ENCODE results near the gene TMEM203. TPM values are rescaled to one million over a fixed set of nuclear protein-coding genes. Genes with fewer than 3 reads are reported as not detected.

TMEM203 gene
- total RNA-seq, 1 experiment from 2014 or later, result 43.5 TPM

Small RNA genes lying within 50 kb of the gene (small RNA-seq; reads per million reads assigned to genes)
- not detected for gene MIR3621

Other genes starting within 250 kb of the TMEM203 start
- 1.4 TPM in 1 of 2 replicates, not detected in the other for gene PTGDS, start 228.1 kb downstream of the TMEM203 start, total RNA-seq (2014; rRNA removed; shearing (Covaris generic))
- gene LCNL1, start 222.7 kb downstream of the TMEM203 start, total RNA-seq (2014; rRNA removed; shearing (Covaris generic)), result not detected in 2 replicates
- 93.9 and 103 TPM in 2 replicates for gene PAXX, start 213.2 kb downstream of the TMEM203 start, total RNA-seq (2014; rRNA removed; shearing (Covaris generic))
- gene CLIC3, start 209.1 kb downstream of the TMEM203 start, total RNA-seq (2014; rRNA removed; shearing (Covaris generic)), result 0.19 TPM in 1 of 2 replicates, not detected in the other
- gene ABCA2, start 177.4 kb downstream of the TMEM203 start, total RNA-seq (2014; rRNA removed; shearing (Covaris generic)), result 14.3 and 21.6 TPM in 2 replicates
- not detected in 2 replicates for gene FUT7, start 173.6 kb downstream of the TMEM203 start, total RNA-seq (2014; rRNA removed; shearing (Covaris generic))
- 20.1 and 25.3 TPM in 2 replicates for gene NPDC1, start 159.5 kb downstream of the TMEM203 start, total RNA-seq (2014; rRNA removed; shearing (Covaris generic))
- gene ENTPD2, start 151.6 kb downstream of the TMEM203 start, total RNA-seq (2014; rRNA removed; shearing (Covaris generic)), result not detected in 2 replicates
- 26.8 and 28.7 TPM in 2 replicates for gene SAPCD2, start 135.1 kb downstream of the TMEM203 start, total RNA-seq (2014; rRNA removed; shearing (Covaris generic))
- 4.7 and 4.8 TPM in 2 replicates for gene UAP1L1, start 128.1 kb downstream of the TMEM203 start, total RNA-seq (2014; rRNA removed; shearing (Covaris generic))
- gene MAN1B1, start 118.7 kb downstream of the TMEM203 start, total RNA-seq (2014; rRNA removed; shearing (Covaris generic)), result 56.8 and 72.2 TPM in 2 replicates
- gene DPP7, start 90.9 kb downstream of the TMEM203 start, total RNA-seq (2014; rRNA removed; shearing (Covaris generic)), result 111 and 150 TPM in 2 replicates
- not detected in 2 replicates for gene GRIN1, start 66.5 kb downstream of the TMEM203 start, total RNA-seq (2014; rRNA removed; shearing (Covaris generic))
- gene LRRC26, start 35.6 kb downstream of the TMEM203 start, total RNA-seq (2014; rRNA removed; shearing (Covaris generic)), result not detected in 2 replicates
- gene TMEM210, start 33.6 kb downstream of the TMEM203 start, total RNA-seq (2014; rRNA removed; shearing (Covaris generic)), result not detected in 2 replicates
- 26.1 and 32.6 TPM in 2 replicates for gene ANAPC2, start 17.1 kb downstream of the TMEM203 start, total RNA-seq (2014; rRNA removed; shearing (Covaris generic))
- gene SSNA1, start 17.0 kb downstream of the TMEM203 start, total RNA-seq (2014; rRNA removed; shearing (Covaris generic)), result 111 and 115 TPM in 2 replicates
- 14.6 and 16.1 TPM in 2 replicates for gene TPRN, start 4.9 kb downstream of the TMEM203 start, total RNA-seq (2014; rRNA removed; shearing (Covaris generic))
- gene NDOR1, start 52 bp upstream of the TMEM203 start, total RNA-seq (2014; rRNA removed; shearing (Covaris generic)), result 19.3 and 30.1 TPM in 2 replicates
- gene RNF208, start 16.6 kb upstream of the TMEM203 start, total RNA-seq (2014; rRNA removed; shearing (Covaris generic)), result 0.61 and 1.5 TPM in 2 replicates
- 0.29 and 0.98 TPM in 2 replicates for gene CYSRT1, start 19.5 kb upstream of the TMEM203 start, total RNA-seq (2014; rRNA removed; shearing (Covaris generic))
- gene RNF224, start 21.9 kb upstream of the TMEM203 start, total RNA-seq (2014; rRNA removed; shearing (Covaris generic)), result 0.05 and 0.94 TPM in 2 replicates
- gene SLC34A3, start 25.3 kb upstream of the TMEM203 start, total RNA-seq (2014; rRNA removed; shearing (Covaris generic)), result not detected in 2 replicates
- gene TUBB4B, start 35.6 kb upstream of the TMEM203 start, total RNA-seq (2014; rRNA removed; shearing (Covaris generic)), result 287 and 331 TPM in 2 replicates
- gene STPG3, start 45.6 kb upstream of the TMEM203 start, total RNA-seq (2014; rRNA removed; shearing (Covaris generic)), result not detected in 2 replicates
- 51.1 and 51.2 TPM in 2 replicates for gene NELFB, start 49.7 kb upstream of the TMEM203 start, total RNA-seq (2014; rRNA removed; shearing (Covaris generic))
- 6.9 and 8.7 TPM in 2 replicates for gene TOR4A, start 72.1 kb upstream of the TMEM203 start, total RNA-seq (2014; rRNA removed; shearing (Covaris generic))
- gene NRARP, start 96.6 kb upstream of the TMEM203 start, total RNA-seq (2014; rRNA removed; shearing (Covaris generic)), result 0.11 TPM in 1 of 2 replicates, not detected in the other
- 3.9 and 4.8 TPM in 2 replicates for gene EXD3, start 217.5 kb upstream of the TMEM203 start, total RNA-seq (2014; rRNA removed; shearing (Covaris generic))
- 0.56 and 1.2 TPM in 2 replicates for gene NOXA1, start 217.7 kb upstream of the TMEM203 start, total RNA-seq (2014; rRNA removed; shearing (Covaris generic))
- gene ENTPD8, start 235.7 kb upstream of the TMEM203 start, total RNA-seq (2014; rRNA removed; shearing (Covaris generic)), result 0.21 TPM in 1 of 2 replicates, not detected in the other

All from A375 (cell line).